Measurements from ENCODE around the gene TLR6.

The TLR6 gene

DNA sequence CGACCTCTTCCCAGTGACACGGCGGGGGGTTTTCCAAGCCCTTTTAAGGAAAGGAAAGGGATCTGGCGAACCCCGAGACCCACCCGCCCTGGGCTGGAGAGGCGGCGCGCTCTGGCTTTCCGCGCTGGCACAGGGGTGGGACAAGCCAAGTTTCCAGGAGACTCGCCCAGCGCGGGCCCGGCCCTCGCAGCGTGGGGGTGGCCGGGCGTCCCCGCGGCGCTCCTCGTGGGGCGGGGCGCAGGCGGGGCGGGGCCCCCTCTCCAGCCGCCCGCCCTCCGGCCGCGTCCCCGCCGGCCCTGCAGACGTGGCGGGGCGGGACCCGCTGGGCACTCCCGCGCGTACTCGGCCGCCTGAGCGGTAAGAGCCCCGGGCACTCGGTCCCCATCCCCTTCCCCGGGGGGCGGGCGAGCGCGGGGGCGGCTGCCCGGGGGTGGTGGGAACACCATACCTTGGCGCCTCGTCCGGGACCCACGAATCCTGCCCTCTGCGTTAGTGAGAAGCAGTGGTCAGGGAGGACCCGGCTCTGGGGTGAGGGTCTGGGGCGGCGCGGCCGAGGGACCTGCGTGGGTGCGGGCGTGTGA is 11.0 kb upstream of the TLR6 start, which contains the start of gene FAM114A1:
Gene FAM114A1 (plus strand): TSS at position 329 of the 581 bp plus-strand sequence. CDS start 10,273 bp downstream, outside the sequence.
- DNase-seq: peak; percentile 14

DNA sequence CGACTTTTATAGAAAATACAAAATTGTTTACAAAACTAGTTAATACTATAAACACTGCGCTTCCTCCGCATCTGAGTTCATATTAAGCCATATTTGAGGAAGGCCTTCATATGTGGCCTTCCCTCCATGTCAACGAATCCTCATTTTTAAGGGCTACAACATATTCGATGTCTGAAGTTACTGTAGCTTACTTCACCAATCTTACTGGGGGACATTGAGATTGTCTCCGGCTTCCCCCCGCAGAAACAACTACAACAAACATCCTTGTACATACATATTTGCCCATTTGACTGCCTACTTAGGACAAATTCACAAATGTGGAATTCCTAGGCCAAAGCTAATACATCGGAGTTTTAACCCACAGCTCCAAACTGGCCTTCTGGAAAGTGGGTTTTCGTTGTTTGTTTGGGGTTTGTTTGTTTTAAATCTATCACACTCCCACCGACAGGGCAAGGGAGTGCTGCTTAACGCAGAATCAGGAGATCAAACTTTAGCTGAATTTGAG is 10.4 kb upstream of the TLR6 start:
- DNase-seq: no peak

DNA sequence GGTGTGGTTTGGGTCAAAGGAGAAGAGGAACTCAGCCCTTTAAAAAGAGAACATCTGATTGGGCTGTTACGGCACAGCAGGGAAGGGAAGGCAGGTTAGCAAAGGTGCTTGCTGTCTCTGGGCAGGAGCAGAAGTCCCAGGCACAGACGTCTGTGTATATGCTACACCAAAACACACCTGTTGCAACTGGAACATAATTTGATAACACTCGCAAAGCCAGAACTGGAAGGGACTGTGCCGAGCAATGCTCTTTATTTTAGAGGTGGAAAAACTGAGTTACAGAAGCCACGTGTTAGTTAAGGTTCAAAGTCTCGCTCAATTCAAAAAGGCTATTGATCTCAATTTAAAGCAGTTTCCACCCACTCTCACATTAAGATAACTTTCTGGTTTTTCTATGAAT is 8.8 kb upstream of the TLR6 start:
- DNase-seq: no peak

DNA sequence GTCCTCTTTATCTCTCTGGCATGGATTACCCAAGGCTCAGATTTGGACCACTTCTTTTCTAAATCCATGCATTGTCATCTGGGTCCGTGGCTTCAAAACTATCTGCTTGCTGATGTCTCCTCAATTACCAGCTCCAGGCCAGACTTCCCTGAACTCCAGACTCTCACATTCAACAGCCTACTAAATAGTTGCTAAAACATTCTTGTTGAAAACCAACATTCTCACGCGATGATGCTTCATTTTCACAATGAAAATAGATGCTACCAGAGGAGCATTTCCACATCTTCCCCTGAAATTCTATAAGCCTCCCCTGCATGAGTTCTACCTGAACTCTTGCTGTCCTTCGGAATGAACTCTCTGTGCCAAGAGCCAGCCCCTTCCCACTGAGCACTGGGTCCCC is 5.2 kb upstream of the TLR6 start:
- no peak for DNase-seq

DNA sequence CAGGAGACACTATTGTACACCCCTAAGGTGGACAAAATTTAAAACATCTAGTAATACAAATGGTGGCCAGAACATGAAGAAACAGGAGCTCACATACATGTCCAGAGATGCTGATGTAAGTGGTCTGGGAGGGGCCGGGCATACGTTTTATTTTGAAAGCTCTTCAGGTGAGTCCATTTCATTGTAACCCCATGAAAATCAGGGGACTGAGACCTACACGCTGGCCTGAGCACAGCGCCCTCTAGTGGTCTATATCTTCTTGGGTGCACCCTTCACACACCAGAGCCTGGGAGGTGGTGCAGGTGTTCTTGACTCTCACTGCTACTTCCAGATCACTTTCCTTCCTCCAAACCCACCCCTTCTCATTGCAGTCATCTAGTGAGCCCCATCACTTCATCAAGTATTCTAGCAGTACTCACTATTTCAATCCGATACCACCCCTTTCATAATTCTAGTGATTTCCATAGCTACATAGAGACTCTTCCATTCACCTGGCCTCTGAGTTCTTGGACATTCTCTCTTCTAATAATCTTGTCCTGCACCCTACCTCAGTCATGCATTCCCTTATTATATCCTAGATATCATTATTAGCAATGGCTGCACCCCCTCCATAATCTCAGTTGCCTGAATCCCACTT is 4.3 kb upstream of the TLR6 start:
- peak; percentile 76 for DNase-seq

DNA sequence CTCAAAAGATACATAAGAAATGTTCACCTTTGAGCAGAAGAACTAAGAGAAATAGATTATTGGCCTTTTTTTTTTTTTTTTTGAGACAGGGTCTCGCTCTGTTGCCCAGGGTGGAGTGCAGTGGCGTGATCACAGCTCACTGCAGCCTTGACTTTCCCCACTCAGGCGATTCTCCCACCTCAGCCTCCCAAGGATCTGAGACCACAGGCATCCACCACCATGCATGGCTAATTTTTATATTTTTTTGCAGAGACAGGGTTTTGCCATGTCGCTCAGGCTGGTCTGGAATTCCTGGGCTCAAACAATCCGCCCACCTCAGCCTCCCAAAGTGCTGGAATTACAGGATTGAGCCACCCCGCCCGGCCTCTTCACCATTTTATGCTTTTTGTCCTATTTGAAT is 2.9 kb upstream of the TLR6 start:
- no peak for DNase-seq

DNA sequence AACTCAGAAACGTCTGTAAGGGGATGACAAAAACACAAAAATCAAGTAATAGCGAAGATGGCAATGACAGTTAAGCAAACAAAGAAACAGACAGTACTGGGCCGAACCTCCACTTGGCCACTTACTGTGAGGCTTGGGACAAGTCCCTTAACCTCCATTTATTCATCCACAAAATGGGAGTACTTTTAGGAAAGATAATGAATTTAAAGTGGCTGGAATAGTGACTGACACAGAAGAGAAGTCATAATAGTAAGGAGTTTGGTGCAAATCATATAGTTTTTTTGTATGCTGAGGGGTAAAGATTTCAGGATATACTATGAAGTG is 1.4 kb upstream of the TLR6 start:
- peak; percentile 18 for DNase-seq

DNA sequence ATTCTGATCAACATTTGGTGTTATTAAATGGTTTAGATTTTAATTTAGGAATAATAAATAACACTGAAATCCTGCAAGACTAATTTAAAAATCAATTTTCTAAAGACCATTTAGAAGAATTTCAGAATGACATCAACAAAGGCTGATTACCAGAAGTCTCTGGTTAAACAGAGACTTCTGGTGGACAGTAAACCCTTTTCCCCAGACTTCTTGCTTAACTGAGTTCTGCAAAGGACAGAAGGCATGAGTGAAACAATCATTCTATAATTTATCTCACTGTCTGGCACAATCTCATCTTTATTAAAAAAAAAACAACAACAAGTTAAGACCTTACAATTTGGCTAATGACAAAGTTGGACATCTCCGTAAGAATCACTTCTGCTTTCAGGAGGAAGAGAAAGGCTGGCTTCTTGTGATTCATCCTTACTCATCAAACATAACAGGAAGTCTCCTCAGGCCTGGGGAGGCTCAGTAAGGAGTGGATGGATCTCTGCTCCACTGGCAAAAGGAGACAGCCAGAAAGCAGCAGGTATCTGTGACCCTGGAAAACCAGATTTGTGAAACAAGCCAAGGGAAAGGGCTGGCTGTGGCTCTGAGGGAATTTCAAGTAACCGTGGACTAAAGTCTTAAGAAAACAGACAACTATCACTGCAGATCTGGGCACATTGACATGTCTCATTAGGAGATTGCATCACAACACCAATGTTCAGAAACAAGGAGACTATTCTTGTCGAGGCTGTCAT is 908 bp upstream of the TLR6 start:
- peak; percentile 70 for DNase-seq

DNA sequence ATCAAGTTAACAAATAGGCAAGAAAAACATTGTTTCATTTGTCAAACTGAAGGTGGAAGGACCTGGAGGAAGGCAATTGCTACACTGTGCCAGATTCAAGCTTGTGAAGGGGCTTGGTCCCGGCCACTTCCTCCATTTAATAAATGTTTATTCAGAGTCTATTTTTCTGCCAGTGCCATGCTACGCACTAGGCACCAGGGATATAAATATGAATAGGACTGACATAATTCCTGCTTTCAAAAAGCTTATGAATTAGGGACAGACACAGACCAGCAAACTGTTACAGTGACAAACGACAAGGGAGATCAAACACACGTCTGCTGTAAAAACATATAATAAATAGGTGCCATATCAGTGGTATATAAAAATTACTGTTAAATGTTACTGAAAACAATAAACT is 571 bp downstream of the TLR6 start:
- no peak for DNase-seq

DNA sequence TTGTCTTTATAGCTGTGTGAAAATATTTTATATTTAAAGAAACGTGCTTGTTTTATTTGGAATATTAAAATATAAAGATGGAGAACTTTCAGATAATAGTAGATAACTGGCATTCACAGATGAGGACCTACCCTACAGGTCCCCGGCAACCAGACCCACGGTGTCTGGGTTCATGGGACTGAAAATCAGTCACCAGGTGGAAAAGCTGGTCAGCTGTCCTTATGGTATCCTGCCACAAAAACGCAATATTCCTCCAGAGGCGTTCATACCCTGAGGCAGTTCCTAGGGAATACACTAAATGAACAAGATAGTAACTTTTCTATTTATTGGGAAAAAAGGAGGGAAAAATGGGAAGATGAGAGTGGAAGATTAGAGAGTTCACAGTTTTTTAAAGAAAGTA is 1.2 kb downstream of the TLR6 start:
- no peak for DNase-seq

DNA sequence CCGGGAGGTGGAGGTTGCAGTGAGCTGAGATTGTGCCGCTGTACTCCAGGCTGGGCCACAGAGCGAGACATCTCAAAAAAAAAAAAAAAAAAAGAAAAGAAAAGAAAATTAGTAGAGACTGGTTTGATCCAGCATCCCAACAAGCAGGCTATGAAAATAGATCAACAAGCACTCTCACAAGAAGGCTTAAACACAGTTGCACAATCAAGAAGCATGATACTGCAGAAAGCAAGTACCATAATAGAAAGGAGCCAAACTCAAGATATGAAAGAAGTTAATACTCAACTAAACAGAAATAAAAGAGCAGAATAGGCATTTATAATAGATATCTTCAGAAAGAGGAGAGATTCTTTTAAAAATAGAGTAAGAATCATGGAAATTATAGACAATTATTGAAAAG is 10.6 kb downstream of the TLR6 start:
- no peak for DNase-seq

DNA sequence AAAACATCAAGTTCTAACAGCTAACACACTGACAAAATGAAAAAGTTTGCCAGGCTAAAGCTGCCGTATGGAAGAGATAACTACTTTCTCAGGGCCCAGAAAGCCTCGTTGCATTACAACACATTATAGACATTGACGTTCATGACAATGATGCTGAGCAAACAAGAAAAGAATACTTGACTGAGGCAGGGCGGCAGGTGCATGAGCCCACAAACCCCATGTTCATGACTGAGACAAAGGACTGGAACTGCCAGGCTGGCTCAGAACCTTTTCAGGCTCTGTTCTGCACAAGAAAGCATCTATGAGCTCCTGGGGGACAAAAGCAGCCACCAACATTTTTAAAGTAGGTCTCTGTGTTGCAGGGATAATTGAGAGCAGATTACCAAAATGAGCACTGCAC is 13.6 kb downstream of the TLR6 start:
- no peak for DNase-seq

DNA sequence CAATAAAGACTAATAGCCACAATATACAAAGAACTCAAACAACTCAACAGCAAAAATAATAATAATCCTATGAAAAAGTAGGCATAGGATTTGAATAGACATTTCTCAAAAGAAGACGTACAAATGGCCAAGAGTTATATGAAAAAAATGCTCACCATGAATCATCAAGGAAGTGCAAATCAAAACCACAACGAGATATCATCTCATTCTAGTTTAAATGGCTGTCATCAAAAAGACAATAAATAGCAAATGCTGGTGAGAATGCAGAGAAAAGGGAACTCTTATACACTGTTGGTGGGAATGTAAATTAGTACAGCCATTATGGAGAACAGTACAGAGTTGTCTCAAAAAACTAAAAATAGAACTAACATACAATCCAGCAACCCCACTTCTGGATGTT is 18.8 kb downstream of the TLR6 start:
- DNase-seq: no peak

DNA sequence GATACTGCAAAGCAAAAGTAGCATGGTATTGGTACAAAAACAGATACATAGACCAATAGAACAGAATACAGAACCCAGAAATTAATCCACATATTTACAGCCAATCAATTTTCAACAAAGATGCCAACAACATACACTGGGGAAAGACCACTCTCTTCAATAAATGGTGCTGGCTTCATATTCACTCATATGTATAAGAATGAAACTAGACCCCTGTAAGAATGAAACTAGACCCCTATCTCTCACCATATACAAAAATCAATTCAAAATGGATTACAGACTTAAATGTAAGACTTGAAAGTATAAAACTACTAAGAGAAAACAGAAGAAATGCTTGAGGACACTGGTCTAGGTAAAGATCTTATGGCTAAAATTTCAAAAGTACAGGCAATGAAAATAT is 19.3 kb downstream of the TLR6 start:
- no peak for DNase-seq

DNA sequence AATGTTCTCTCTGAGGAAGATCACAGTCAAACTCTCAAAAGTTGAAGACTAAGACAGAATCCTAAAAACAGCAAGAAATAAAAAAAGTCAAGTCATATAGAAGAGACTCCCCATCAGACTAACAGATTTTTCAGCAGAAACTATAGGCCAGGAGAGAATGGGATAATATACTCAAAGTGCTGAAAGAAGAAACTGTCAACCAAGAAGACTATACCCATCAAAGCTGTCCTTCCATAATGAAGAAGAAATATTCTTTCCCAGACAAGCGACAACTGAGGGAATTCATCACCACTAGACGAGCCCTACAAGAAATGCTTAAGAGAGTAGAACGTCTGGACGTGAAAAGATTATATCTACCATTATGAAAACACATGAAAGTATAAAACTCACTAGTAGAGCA is 22.0 kb downstream of the TLR6 start:
- no peak for DNase-seq

DNA sequence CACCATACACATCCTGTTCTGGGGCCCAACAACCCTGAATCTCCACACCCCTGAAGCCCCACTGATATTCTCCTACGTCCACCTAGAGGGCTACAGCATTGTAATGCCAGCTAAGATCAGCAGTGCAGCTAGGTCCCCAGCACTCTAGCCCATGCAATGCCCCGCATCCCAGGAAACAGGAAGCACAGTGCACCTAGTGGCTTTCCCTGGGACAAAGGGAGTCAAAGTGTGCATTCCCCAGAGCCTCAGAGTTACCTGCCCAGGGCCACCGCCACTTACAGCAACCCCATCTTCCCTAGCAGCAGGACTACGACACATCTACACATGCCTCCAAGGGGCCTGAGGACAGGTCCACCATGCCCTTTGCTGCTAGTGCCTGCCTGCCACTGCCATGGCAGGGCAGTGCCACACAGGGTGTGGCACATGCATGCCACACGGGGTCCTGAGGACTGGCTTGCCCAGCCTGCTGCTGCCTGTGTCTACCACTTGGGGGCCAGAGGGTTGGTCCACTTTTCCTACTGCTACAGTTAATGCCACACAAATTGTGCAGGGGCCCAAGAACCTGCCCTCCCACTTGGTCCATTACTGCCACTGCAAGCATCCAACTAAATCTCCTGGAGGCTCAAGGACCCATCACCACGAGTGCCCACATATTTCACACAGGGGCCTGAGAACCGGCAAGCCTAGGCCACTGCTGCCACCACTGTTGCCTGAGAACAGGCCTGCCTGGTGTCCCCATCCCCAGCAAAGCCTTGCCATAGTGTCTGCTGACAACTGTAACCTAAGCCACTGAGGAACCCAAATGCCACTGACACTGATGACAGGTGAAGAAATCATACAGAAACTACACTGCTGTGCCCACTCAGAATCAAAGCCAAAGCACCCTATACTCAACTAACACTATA is 23.7 kb downstream of the TLR6 start:
- no peak for DNase-seq

DNA sequence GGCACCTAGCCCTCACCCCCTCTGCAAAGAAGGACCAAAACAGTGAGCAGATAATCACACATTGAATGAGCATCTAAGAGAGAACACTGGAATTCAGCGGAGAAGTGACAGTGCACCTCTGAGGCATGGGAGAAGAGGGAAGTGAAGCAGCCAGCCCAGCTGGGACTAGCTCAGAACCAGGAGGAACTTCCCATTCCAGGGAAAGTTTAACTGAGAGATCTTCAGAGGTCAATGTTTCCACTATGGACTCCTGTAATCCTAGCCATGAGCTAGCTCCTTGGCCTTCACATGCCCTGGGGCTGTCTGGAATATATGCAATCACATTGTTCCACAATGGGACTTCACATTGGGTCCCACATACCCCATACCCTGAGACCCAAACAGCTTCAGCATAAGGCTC is 24.4 kb downstream of the TLR6 start:
- DNase-seq: no peak

DNA sequence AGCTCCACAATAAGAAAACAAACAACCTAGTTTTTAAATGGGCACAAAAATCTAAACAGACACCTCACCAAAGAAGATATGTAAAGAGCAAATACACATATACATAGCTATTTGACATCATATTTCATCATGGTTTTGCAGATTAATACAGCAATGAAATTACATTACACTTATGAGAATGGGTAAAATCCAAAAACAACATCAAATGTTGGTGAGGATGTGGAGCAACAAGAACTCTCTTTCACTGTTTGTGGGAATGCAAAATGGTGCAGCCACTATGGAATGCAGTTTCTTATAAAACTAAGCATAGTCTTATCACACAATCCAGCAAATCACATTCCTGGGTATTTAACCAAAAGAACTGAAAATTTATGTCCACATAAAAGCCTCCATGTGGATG is 25.0 kb downstream of the TLR6 start:
- DNase-seq: no peak

DNA sequence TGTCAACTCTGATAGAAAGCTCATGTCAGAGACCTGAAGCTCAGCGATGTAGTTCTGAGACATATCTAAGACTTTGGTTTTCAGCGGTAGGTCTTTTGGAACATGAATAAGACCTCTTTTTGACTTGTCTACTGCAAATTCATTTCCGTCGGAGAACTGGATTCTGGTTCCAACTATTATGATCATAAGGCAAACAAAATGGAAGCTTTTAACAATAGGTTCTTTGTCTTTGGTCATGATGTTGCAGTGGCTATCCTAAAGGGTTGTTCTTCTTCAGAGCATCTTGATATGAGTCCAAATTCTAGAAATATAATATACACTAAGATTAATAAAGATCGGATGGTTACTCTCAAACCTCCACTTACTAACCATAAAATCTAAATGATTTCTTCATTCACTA is 27.4 kb downstream of the TLR6 start:
- no peak for DNase-seq

DNA sequence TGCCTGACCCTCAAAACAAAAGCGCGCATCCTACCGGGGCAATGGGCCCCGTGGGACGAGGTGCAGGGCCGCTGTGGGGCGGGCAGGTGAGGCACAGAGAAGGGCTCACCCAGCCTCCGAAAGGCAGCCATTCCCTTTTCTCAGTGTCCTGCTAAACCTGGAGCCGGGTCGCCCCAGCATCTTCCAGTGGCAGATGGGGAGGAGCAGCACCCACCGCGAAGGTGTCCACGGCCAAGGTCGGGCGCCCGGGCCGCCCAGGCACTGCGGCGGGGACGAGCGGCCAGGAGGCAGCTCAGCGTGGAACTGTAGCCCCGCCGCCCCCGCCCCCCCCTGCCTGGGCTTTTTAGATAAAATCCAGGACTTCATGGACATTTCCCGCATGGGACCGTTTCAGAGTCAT is 32.9 kb downstream of the TLR6 start:
- DNase-seq: no peak

DNA sequence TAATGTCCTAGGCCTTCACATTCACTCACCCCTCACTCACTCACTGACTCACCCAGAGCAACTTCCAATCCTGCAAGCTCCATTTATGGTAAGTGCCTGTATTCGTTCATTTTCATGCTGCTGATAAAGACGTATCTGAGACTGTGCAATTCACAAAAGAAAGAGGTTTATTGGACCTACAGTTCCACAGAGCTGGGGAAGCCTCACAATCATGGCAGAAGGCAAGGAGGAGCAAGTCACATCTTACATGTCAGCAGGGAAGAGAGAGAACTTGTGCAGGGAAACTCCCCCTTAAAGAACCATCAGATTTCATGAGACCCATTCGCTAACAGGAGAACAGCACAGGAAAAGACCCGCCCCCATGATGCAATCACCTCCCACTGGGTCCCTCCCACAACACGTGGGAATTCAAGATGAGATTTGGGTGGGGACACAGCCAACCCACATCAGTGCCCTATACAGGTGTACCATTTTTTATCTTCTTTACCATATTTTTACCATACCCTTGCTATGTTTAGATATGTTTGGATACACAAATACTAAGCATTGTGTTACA is 33.8 kb downstream of the TLR6 start:
- no peak for DNase-seq

DNA sequence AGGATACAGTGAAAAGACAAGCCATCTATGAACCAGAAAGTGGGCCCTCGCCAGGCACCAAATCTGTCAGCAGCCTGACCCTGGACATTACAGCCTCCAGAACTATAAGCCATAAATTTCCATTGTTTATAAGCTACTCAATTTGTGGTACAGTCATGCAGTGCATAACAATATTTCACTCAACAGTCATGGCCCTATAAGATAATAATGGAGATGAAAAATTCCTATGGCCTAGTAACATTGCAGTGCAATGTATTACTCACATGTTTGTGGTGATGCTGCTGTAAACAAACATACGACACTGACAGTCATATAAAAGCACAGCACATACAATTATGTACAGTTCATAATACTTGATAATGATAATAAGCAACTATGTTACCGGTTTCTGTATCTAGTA is 34.9 kb downstream of the TLR6 start:
- no peak for DNase-seq
